Activated CD4-positive, alpha-beta T cell treated with anti-CD3 and anti-CD28 coated beads, Interleukin-2, Interleukin-6, amounts not matched to agents 100 ng/mL and 50 ng/mL, durations not matched to agents 16 hours and 8 hours (primary cell): ENCODE results near the gene CAMK1D.

Experiments
- DNase-seq: peaks from one replicate; pipeline ENCODE4 v3.0.0-alpha.2; 2020

Gene CAMK1D

DNA sequence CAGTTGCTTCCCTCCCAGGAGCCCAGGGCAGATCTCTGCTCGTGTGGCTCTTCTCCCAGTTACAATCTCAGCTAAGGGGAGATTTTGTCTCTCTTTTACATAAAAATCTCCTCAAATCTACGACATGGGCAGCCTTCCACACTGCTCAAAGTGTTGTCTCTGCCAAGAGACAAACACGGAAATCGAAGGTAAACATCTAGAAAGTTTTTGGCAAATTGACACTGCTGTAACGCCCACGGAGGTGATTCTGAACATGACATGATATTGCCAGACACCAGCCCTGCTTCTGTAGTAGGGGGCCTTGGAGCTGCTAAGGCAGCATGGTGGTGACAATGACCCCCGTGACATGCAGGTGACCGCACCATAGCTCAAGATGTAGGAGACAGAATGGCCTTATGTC lies 523.8 kb downstream of the CAMK1D start:
- no peak for DNase-seq

- no peak for DNase-seq
Observed at GRCh38 chr10:12874501-12874900, 525.2 kb downstream of the CAMK1D start.

GRCh38 chr10:12875100-12875499 lies 525.8 kb downstream of the CAMK1D start:
- DNase-seq = no peak

DNA sequence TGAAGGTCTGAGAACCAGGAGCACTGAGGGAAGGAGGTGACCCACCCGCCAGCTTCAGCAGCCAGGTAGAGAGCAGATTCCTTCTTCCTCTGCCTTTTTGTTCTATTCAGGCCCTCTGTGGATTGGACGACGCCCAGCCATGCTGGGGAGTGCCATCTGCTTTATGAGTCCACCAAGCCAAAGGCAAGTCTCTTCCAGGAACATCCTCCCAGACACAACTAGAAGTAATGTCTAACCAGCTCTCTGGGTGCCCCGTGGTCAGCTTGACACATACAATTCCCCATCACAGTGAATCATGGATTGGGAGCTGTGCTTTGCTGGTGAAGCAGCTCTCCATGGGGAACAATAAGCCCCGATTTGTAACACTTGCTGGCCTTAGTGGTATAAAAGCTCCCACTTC lies 526.9 kb downstream of the CAMK1D start:
- DNase-seq = no peak

GRCh38 chr10:12877150-12877549 lies 527.8 kb downstream of the CAMK1D start:
- no peak for DNase-seq

- DNase-seq = no peak
Observed at GRCh38 chr10:12880423-12880822, 531.1 kb downstream of the CAMK1D start.

- no peak for DNase-seq
Observed at GRCh38 chr10:12884851-12885250, 535.5 kb downstream of the CAMK1D start.
